Stomach (tissue), 9 donors: Measurements from ENCODE around the gene TMEM132C. TPM values are rescaled to one million over a fixed set of nuclear protein-coding genes. Genes with fewer than 3 reads are reported as not detected.

Experiments
- DNase-seq, 2 donors: peaks; one replicate each; pipeline versions ENCODE4 v3.0.0 to v3.0.0-alpha.2; 2013 to 2019
- H3K27ac ChIP-seq, 5 donors: fragments of 200-600 bp in 4 of 5; sonication (generic) in 4 of 5; one replicate each; pipeline ENCODE4 v1.5.1; 2013 to 2019; ENCODE audit warnings: mild to moderate bottlenecking in 1 of 5, moderate library complexity in 1 of 5
- H3K27me3 ChIP-seq, 3 donors: fragments of 200-600 bp; sonication (generic); one replicate each; pipeline ENCODE4 v1.5.1; 2017 to 2019; ENCODE audit warnings: mixed run types in 1 of 3
- H3K36me3 ChIP-seq, 4 donors: fragments of 200-600 bp; sonication (generic); 1 replicate in 3 of 4; 2 replicates in 1 of 4; pipeline ENCODE4 v1.5.1; 2016 to 2019
- H3K4me1 ChIP-seq, 4 donors: fragments of 200-600 bp; sonication (generic); one replicate each; pipeline ENCODE4 v1.5.1; 2016 to 2019
- H3K4me3 ChIP-seq, 4 donors: fragments of 200-600 bp; sonication (generic) in 3 of 4; one replicate each; pipeline ENCODE4 v1.5.1; 2016 to 2019; ENCODE audit warnings: mild to moderate bottlenecking in 1 of 4
- H3K9me3 ChIP-seq, 4 donors: fragments of 200-600 bp; sonication (generic); one replicate each; pipeline ENCODE4 v1.5.1; 2016 to 2019
- EP300 ChIP-seq: sonication (generic); formaldehyde crosslinking; IDR thresholded peaks from one replicate; pipeline ENCODE4 v1.6.1; 2017; ENCODE audit warnings: antibody characterized with exemption
- POLR2A ChIP-seq, 4 donors: fragments of 450-650 bp; IDR thresholded peaks; one replicate each; pipeline ENCODE4 v1.6.1; 2016; ENCODE audit warnings: antibody characterized with exemption in 4 of 4, control low read depth in 2 of 4, mild to moderate bottlenecking in 1 of 4, moderate library complexity in 1 of 4
- POLR2AphosphoS5 ChIP-seq, 3 donors: sonication (generic); formaldehyde crosslinking; IDR thresholded peaks; one replicate each; pipeline ENCODE4 v1.6.1; 2016; ENCODE audit warnings: antibody characterized with exemption in 3 of 3
- WGBS, 5 donors: extraction: QIAGEN DNeasy Blood & Tissue Kit in 3 of 5; methylation state at CpG; one replicate each; pipeline versions ENCODE4 v1.1.5 to v1.1.7; 2013 to 2018; 5-methylcytosine and 5-hydroxymethylcytosine counted together
- intact Hi-C: fragments of 100-400 bp; cut with DNase I; formaldehyde crosslinking; loops from one replicate; pipeline ENCODE4 v1.15.1; 2023; ENCODE audit warnings: low total_unique reads
- polyA plus RNA-seq, 3 donors: library from polyadenylated mRNA; stranded (reverse); fragments of 200-250 nt; gene quantifications; one replicate each; pipeline ENCODE4 v1.2.3, GENCODE V29; 2013
- total RNA-seq, 5 donors: library from RNA; depleted of rRNA; stranded (reverse); fragments of >200 nt; gene quantifications; one replicate each; pipeline versions ENCODE4 v1.1.0 to v1.2.3, GENCODE V29; 2014 to 2016
- TF ChIP-seq, protein P1 (sequence below), 7 experiments: fragments of 450-650 bp in 4 of 7; fragments of 200-600 bp in 3 of 7; sonication (generic) in 3 of 7; IDR thresholded peaks; one replicate each; pipeline ENCODE4 v1.5.1; 2016 to 2019; ENCODE audit warnings: antibody characterized with exemption in 7 of 7, control low read depth in 2 of 7, mild to moderate bottlenecking in 1 of 7
- donor health status: healthy with polysubstance abuse.
- donor health status: Bipolar disorder and iron deficiency.
- donor health status: healthy.

Gene TMEM132C
- total and polyA plus RNA-seq, 8 donors, result under 0.01 to 12.8 (median 0.94) TPM

DNA sequence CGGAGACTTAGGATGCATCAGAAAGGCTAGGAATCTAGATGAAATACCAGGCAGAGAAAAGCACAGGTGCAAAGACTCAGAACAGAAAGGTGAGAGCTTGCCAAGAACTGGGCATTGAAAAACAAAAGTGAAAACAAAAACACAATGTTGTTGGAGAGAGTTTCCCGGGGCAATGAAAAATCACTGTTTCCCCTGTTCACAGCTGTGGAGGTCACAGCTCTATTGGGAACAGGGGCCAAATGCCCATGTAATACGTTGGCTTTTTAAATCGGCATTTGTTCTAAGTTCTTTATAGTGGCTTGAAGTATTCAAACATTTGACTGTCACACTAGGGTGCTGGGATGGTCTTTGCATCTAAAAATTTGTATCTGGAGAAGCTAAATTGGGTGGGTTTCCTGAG, 448.5 kb downstream of the TMEM132C start:
- H3K27ac ChIP-seq, result no peak overlapping the region
- H3K27me3 ChIP-seq, result no peaks in the 10 kb centered on the region
- 50 to 71% (median 60%) methylated on average over 4 of the region's 4 CpGs for WGBS, 5 donors
- H3K9me3 ChIP-seq, result peaks cover 0 to 21% (median 17%) of the 10 kb centered on the region in 4 donors
- no peak for DNase-seq
- H3K4me1 ChIP-seq, result no peaks in the 10 kb centered on the region
- H3K4me3 ChIP-seq, result no peak overlapping the region
- intact Hi-C loops, result no loop called here
- no peaks in the 10 kb centered on the region for H3K36me3 ChIP-seq
- TF ChIP-seq POLR2AphosphoS5 (IDR thresholded peaks at IDR 0.05) (no peak), POLR2A (IDR thresholded peaks at IDR 0.05) (no peak), EP300 (no peak)
- TF ChIP-seq, protein P1, sequence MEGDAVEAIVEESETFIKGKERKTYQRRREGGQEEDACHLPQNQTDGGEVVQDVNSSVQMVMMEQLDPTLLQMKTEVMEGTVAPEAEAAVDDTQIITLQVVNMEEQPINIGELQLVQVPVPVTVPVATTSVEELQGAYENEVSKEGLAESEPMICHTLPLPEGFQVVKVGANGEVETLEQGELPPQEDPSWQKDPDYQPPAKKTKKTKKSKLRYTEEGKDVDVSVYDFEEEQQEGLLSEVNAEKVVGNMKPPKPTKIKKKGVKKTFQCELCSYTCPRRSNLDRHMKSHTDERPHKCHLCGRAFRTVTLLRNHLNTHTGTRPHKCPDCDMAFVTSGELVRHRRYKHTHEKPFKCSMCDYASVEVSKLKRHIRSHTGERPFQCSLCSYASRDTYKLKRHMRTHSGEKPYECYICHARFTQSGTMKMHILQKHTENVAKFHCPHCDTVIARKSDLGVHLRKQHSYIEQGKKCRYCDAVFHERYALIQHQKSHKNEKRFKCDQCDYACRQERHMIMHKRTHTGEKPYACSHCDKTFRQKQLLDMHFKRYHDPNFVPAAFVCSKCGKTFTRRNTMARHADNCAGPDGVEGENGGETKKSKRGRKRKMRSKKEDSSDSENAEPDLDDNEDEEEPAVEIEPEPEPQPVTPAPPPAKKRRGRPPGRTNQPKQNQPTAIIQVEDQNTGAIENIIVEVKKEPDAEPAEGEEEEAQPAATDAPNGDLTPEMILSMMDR (IDR thresholded peaks at IDR 0.05), result no peak

DNA sequence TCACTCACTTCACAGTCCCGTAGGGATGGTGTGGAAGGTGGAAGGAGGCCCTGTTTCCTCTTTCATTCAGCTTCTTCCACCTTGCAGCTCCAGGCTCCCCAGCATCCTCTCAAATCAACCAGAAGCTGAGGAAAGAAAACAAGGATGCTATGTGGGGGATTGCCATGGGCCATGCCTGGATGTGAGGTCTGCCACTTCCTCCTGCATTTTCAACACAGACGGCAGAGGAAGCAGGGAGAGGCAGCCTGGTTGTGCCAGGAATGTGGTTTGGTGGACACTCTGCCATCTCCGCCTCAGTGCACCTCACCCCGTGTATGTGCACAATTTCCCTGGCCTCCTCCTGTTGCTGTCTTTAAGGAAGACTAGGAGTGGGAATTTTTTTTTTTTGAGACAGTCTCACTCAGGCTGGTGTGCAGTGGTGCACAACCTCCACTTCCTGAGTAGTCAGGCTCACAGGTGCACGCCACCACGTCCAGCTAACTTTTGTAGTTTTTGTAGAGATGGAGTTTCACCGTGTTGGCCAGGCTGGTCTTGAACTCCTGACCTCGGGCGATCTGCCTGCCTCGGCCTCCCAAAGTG, 457.6 kb downstream of the TMEM132C start:
- no peaks in the 10 kb centered on the region for H3K27me3 ChIP-seq
- no peaks in the 10 kb centered on the region for H3K36me3 ChIP-seq
- intact Hi-C loops, result no loop called here
- TF ChIP-seq EP300 (no peak), POLR2A (IDR thresholded peaks at IDR 0.05) (no peak), POLR2AphosphoS5 (IDR thresholded peaks at IDR 0.05) (no peak)
- DNase-seq, result no peak
- peaks cover 0 to 3% (median 0%) of the 10 kb centered on the region in 4 donors for H3K4me1 ChIP-seq
- H3K27ac ChIP-seq, result no peak overlapping the region
- no peak overlapping the region for H3K4me3 ChIP-seq
- WGBS, 5 donors, result 79 to 85% (median 80%) methylated on average over 10 of the region's 10 CpGs
- peaks cover 0 to 4% (median under 1%) of the 10 kb centered on the region in 4 donors for H3K9me3 ChIP-seq

DNA sequence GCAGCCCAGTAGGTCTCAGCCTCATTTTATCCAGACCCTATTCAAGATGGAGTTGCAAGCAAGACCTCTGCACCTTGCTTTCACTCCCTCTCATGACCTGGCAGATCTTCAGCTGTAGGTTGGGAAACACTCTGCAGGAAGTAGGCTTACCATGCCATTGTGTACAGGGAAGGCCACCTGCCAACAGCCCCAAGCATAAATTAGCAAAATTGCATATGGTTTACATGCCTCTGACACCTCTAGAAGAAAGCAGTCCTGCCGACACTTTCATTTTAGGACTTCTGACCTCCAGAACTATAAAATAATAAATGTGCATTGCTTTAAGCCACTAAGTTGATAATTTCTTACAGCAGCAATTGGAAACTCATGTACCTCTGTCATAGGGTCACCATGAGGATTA, 459.9 kb downstream of the TMEM132C start:
- Histone ChIP-seq H3K27me3 (peaks cover 0 to 8% (median 0%) of the 10 kb centered on the region in 3 donors), H3K36me3 (no peaks in the 10 kb centered on the region), H3K27ac (no peak overlapping the region), H3K4me3 (no peak overlapping the region), H3K4me1 (peaks cover 0 to 3% (median 0%) of the 10 kb centered on the region in 4 donors), H3K9me3 (no peaks in the 10 kb centered on the region)
- TF ChIP-seq, protein P1 (IDR thresholded peaks at IDR 0.05), result no peak
- TF ChIP-seq POLR2A (IDR thresholded peaks at IDR 0.05) (no peak), EP300 (no peak), POLR2AphosphoS5 (IDR thresholded peaks at IDR 0.05) (no peak)
- intact Hi-C loops, result no loop called here
- 5 to 75% (median 47%) methylated on average over 1 of the region's 1 CpG for WGBS, 5 donors
- DNase-seq, result no peak

DNA sequence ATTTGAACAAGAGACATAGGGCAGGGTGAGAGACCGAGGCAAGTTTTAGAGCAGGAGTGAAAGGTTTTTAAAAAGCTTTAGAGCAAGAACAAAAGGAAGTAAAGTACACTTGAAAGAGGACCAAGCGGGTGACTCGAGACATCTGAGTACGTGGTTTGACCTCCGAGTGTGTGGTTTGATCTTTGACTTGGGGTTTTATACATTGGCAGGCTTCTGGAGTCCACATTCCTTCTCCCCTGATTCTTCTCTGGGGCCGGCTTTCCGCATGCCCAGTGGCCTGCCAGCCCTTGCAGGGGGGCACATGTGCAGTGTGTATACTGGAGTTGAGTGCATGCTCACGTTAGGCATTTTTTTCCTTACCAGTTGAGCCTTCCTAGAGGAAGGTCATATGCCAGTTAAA, 460.5 kb downstream of the TMEM132C start:
- TF ChIP-seq, protein P1 (IDR thresholded peaks at IDR 0.05), result no peak
- TF ChIP-seq POLR2AphosphoS5 (IDR thresholded peaks at IDR 0.05), result no peak
- no peak for TF ChIP-seq POLR2A (IDR thresholded peaks at IDR 0.05)
- no peak for TF ChIP-seq EP300
- Histone ChIP-seq H3K4me3 (no peak overlapping the region), H3K36me3 (no peaks in the 10 kb centered on the region), H3K27me3 (peaks cover 0 to 14% (median 0%) of the 10 kb centered on the region in 3 donors), H3K4me1 (peaks cover 0 to 3% (median 0%) of the 10 kb centered on the region in 4 donors), H3K27ac (no peak overlapping the region), H3K9me3 (no peaks in the 10 kb centered on the region)
- 29 to 44% (median 35%) methylated on average over 8 of the region's 8 CpGs for WGBS, 5 donors
- intact Hi-C loops, result no loop called here
- DNase-seq, result no peak

DNA sequence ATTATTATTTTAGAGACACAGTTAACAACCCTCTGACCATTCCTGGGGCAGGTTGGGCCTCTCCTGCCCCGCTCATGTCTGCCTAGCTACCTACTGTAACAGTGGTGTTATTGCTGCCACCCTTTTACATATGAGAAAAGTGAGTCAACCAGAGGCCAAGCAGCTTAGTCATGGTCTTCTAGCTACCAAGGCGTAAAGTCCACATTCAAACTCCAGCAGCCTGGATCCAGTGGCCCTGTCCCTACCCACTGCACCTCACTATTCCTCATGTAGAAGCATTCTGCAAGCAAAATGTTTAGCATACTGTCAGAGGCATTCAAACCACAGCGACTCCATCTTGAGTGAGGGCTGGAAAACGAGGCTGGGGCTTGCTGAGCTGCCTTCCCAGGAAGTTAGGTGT, 461.0 kb downstream of the TMEM132C start:
- no peak for DNase-seq
- Histone ChIP-seq H3K27me3 (peaks cover 0 to 19% (median 0%) of the 10 kb centered on the region in 3 donors), H3K36me3 (no peaks in the 10 kb centered on the region), H3K27ac (no peak overlapping the region), H3K9me3 (no peaks in the 10 kb centered on the region), H3K4me3 (no peak overlapping the region), H3K4me1 (peaks cover 0 to 3% (median 0%) of the 10 kb centered on the region in 4 donors)
- 60 to 75% (median 71%) methylated on average over 4 of the region's 4 CpGs for WGBS, 5 donors
- no peak for TF ChIP-seq EP300
- TF ChIP-seq POLR2AphosphoS5 (IDR thresholded peaks at IDR 0.05), result no peak
- TF ChIP-seq, protein P1 (IDR thresholded peaks at IDR 0.05), result no peak
- TF ChIP-seq POLR2A (IDR thresholded peaks at IDR 0.05), result no peak
- intact Hi-C loops, result no loop called here
